SU-DHL-6 (cell line): Measurements from ENCODE around the gene VPS52.

ENCODE experiments used
- EZH2phosphoT487 ChIP-seq: fragments of 200-600 bp; sonication (generic), shearing (Covaris generic); conservative IDR thresholded peaks from 2 replicates; pipeline ENCODE4 v1.6.1; 2018; ENCODE audit warnings: mild to moderate bottlenecking, antibody characterized with exemption, low read length, moderate library complexity, mixed read lengths
- TF ChIP-seq, protein P1 (sequence below): fragments of 200-600 bp; sonication (generic); IDR thresholded peaks from one replicate; pipeline ENCODE4 v1.5.1; 2017; ENCODE audit warnings: antibody characterized with exemption, mild to moderate bottlenecking, low read length, moderate library complexity; ENCODE audit not compliant: insufficient read depth, poor library complexity, severe bottlenecking

DNA sequence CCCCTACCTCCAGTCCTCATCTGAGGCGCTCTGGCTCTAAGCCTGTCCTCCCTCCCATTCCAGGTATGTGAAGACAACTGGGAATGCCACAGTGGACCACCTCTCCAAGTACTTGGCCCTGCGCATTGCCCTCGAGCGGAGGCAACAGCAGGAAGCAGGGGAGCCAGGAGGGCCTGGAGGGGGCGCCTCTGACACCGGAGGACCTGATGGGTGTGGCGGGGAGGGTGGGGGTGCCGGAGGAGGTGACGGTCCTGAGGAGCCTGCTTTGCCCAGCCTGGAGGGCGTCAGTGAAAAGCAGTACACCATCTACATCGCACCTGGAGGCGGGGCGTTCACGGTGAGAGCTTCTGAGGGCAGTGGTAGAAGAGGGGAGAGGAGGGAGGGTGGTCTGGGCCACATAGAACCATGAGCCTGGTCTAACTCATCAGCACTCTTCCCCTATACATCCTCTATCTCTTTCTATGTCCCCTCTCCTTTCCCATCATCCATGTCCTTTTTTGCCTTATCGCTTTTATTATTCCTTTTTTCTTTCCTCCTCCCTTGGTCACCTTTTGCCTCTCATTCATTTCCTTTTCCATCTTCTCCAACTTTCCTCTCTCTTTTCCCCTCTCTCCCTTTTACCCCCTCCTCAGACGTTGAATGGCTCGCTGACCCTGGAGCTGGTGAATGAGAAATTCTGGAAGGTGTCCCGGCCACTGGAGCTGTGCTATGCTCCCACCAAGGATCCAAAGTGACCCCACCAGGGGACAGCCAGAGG, 59.8 kb downstream of the VPS52 start:
- TF ChIP-seq, protein P1, sequence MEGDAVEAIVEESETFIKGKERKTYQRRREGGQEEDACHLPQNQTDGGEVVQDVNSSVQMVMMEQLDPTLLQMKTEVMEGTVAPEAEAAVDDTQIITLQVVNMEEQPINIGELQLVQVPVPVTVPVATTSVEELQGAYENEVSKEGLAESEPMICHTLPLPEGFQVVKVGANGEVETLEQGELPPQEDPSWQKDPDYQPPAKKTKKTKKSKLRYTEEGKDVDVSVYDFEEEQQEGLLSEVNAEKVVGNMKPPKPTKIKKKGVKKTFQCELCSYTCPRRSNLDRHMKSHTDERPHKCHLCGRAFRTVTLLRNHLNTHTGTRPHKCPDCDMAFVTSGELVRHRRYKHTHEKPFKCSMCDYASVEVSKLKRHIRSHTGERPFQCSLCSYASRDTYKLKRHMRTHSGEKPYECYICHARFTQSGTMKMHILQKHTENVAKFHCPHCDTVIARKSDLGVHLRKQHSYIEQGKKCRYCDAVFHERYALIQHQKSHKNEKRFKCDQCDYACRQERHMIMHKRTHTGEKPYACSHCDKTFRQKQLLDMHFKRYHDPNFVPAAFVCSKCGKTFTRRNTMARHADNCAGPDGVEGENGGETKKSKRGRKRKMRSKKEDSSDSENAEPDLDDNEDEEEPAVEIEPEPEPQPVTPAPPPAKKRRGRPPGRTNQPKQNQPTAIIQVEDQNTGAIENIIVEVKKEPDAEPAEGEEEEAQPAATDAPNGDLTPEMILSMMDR = no peak
- no peak for TF ChIP-seq EZH2phosphoT487
